CD4-positive, alpha-beta T cell (primary cell): ENCODE results near the gene MMP10. TPM values are rescaled to one million over a fixed set of nuclear protein-coding genes. Genes with fewer than 3 reads are reported as not detected.
A peak's percentile ranks its signal among the peaks of the same experiment; 100 is the strongest.

Experiments used
- ATAC-seq: fragments of 200-7000 bp; cut with Tn5 transposase; one replicate; pipeline ENCODE4 v1.10.0; 2022; ENCODE audit warnings: mild to moderate bottlenecking; ENCODE audit not compliant: poor library complexity
- CTCF ChIA-PET: fragments of 350-600 bp; sonication (Branson Sonifier 250); formaldehyde crosslinking; loops from one replicate; lab custom pipeline; 2021; ENCODE audit warnings: antibody characterized with exemption, inconsistent platforms; lab: Charles Lee
- POLR2A ChIA-PET: fragments of 350-600 bp; sonication (Branson Sonifier 250); formaldehyde crosslinking; loops from one replicate; lab custom pipeline; 2021; ENCODE audit warnings: antibody characterized with exemption, inconsistent platforms; lab: Charles Lee
- DNase-seq, 14 experiments: peaks; one replicate each; pipeline ENCODE4 v3.0.0-alpha.2; 2013 to 2020; ENCODE audit warnings: mixed read lengths in 2 of 14
- H3K27ac ChIP-seq, 2 donors: one replicate each; pipeline versions ENCODE4 v1.5.1 to v1.7.0; 2013; ENCODE audit warnings: low read length in 2 of 2, low read depth in 1 of 2, mild to moderate bottlenecking in 1 of 2
- H3K27me3 ChIP-seq, 2 experiments: 1 replicate in 1 of 2; 2 replicates in 1 of 2; pipeline versions ENCODE4 v1.6.1 to v1.7.0; 2013; ENCODE audit warnings: low read length in 2 of 2, control low read depth in 1 of 2, mild to moderate bottlenecking in 1 of 2, moderate library complexity in 1 of 2; ENCODE audit not compliant: insufficient read depth in 2 of 2, control insufficient read depth in 1 of 2
- H3K36me3 ChIP-seq: one replicate; pipeline ENCODE4 v1.6.1; 2013; ENCODE audit warnings: low read length, control low read depth; ENCODE audit not compliant: insufficient read depth
- H3K4me1 ChIP-seq: one replicate; pipeline ENCODE4 v1.6.1; 2013; ENCODE audit warnings: low read length, control low read depth; ENCODE audit not compliant: insufficient read depth
- H3K4me3 ChIP-seq: one replicate; pipeline ENCODE4 v1.5.1; 2013; ENCODE audit warnings: mild to moderate bottlenecking, low read length, moderate library complexity
- H3K9me3 ChIP-seq, 2 experiments: 1 replicate in 1 of 2; 2 replicates in 1 of 2; pipeline versions ENCODE4 v1.6.1 to v1.7.0; 2013; ENCODE audit warnings: low read length in 2 of 2, mild to moderate bottlenecking in 2 of 2, control low read depth in 1 of 2, moderate library complexity in 1 of 2; ENCODE audit not compliant: control insufficient read depth in 1 of 2, insufficient read depth in 1 of 2
- H3K27ac Mint-ChIP-seq: one replicate; pipeline ENCODE4 v1.8.0; 2020; ENCODE audit warnings: mixed read lengths
- H3K27me3 Mint-ChIP-seq: one replicate; pipeline ENCODE4 v1.8.0; 2021; ENCODE audit warnings: mixed read lengths
- H3K36me3 Mint-ChIP-seq: one replicate; pipeline ENCODE4 v1.8.0; 2021; ENCODE audit warnings: low read depth, mixed read lengths
- H3K4me1 Mint-ChIP-seq: one replicate; pipeline ENCODE4 v1.8.0; 2021; ENCODE audit warnings: low read depth, mixed read lengths
- H3K4me3 Mint-ChIP-seq: one replicate; pipeline ENCODE4 v1.8.0; 2020; ENCODE audit warnings: mild to moderate bottlenecking, mixed read lengths
- H3K9me3 Mint-ChIP-seq: one replicate; pipeline ENCODE4 v1.8.0; 2020; ENCODE audit warnings: mixed read lengths
- intact Hi-C, 2 experiments: fragments of 100-400 bp; cut with DNase I in 1 of 2; cut with micrococcal nuclease in 1 of 2; formaldehyde crosslinking; loops; one replicate each; pipeline versions ENCODE4 v1.15.1 to v1.9.0; 2023 to 2025; cut with DNase I, micrococcal nuclease
- total RNA-seq, 174 experiments: library from RNA in 2 of 174; stranded (reverse) in 2 of 174; gene quantifications; one replicate each; pipeline ENCODE4 v1.2.3 and lab custom pipeline; 2021 to 2026
- TF ChIP-seq, protein P1 (sequence below): fragments of 200-600 bp; IDR thresholded peaks from one replicate; pipeline ENCODE4 v1.8.0; 2022; ENCODE audit warnings: antibody characterized with exemption, mild to moderate bottlenecking

Gene MMP10
- total RNA-seq, 2 experiments from 2014 or later = not detected

GRCh38 chr11:102722821-102723220 lies 57.6 kb downstream of the MMP10 start:
- peaks cover 10% of the 10 kb centered on the region for H3K27me3 Mint-ChIP-seq
- intact Hi-C loops = no loop called here
- POLR2A ChIA-PET = no interaction called here
- H3K27ac ChIP-seq = no peak overlapping the region
- peak in 2 of 14 experiments; percentile 10 to 22 for DNase-seq
- no peak overlapping the region for H3K4me3 ChIP-seq
- H3K4me1 ChIP-seq = no peaks in the 10 kb centered on the region
- H3K9me3 ChIP-seq = no peaks in the 10 kb centered on the region
- H3K4me1 Mint-ChIP-seq = no peaks in the 10 kb centered on the region
- CTCF ChIA-PET = no interaction called here
- ATAC-seq = no peak
- no peaks in the 10 kb centered on the region for H3K36me3 ChIP-seq
- no peaks in the 10 kb centered on the region for H3K36me3 Mint-ChIP-seq
- no peaks in the 10 kb centered on the region for H3K9me3 Mint-ChIP-seq
- TF ChIP-seq, protein P1, sequence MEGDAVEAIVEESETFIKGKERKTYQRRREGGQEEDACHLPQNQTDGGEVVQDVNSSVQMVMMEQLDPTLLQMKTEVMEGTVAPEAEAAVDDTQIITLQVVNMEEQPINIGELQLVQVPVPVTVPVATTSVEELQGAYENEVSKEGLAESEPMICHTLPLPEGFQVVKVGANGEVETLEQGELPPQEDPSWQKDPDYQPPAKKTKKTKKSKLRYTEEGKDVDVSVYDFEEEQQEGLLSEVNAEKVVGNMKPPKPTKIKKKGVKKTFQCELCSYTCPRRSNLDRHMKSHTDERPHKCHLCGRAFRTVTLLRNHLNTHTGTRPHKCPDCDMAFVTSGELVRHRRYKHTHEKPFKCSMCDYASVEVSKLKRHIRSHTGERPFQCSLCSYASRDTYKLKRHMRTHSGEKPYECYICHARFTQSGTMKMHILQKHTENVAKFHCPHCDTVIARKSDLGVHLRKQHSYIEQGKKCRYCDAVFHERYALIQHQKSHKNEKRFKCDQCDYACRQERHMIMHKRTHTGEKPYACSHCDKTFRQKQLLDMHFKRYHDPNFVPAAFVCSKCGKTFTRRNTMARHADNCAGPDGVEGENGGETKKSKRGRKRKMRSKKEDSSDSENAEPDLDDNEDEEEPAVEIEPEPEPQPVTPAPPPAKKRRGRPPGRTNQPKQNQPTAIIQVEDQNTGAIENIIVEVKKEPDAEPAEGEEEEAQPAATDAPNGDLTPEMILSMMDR = no peak
- peaks cover 0 to 4% of the 10 kb centered on the region in 2 experiments for H3K27me3 ChIP-seq
- H3K4me3 Mint-ChIP-seq = no peak overlapping the region
- H3K27ac Mint-ChIP-seq = no peak overlapping the region

Other genes with a start within 250 kb of the MMP10 start
- gene MMP7, start 249.9 kb downstream of the MMP10 start, total RNA-seq = not detected
- gene MMP20, start 155.3 kb downstream of the MMP10 start, total RNA-seq = not detected
- not detected for gene MMP27, start 74.9 kb downstream of the MMP10 start, total RNA-seq
- gene MMP8, start 55.7 kb downstream of the MMP10 start, total RNA-seq = not detected
- not detected for gene MMP1, start 17.5 kb upstream of the MMP10 start, total RNA-seq
- not detected for gene MMP3, start 63.0 kb upstream of the MMP10 start, total RNA-seq
- not detected for gene MMP12, start 94.4 kb upstream of the MMP10 start, total RNA-seq
- not detected for gene MMP13, start 175.1 kb upstream of the MMP10 start, total RNA-seq